Lower leg skin (tissue), 4 donors: ENCODE data around the gene SLC38A11. TPM values are rescaled to one million over a fixed set of nuclear protein-coding genes. Genes with fewer than 3 reads are reported as not detected.

Experiments
- DNase-seq, 2 donors: peaks; one replicate each; pipeline ENCODE4 v3.0.0-alpha.2; 2019; ENCODE audit warnings: low spot score in 2 of 2
- H3K4me3 ChIP-seq: fragments of 200-600 bp; sonication (generic); 2 replicates; pipeline ENCODE4 v1.5.1; 2017; ENCODE audit warnings: mild to moderate bottlenecking, low read depth; ENCODE audit not compliant: poor library complexity, severe bottlenecking
- CTCF ChIP-seq, 3 donors: fragments of 450-650 bp; IDR thresholded peaks; one replicate each; pipeline ENCODE4 v1.5.1; 2016; ENCODE audit warnings: antibody characterized with exemption in 3 of 3, mild to moderate bottlenecking in 3 of 3, moderate library complexity in 2 of 3
- POLR2A ChIP-seq, 2 donors: fragments of 450-650 bp; IDR thresholded peaks; one replicate each; pipeline ENCODE4 v1.6.1; 2016 to 2017; ENCODE audit warnings: antibody characterized with exemption in 2 of 2, mild to moderate bottlenecking in 1 of 2, moderate library complexity in 1 of 2
- WGBS, 2 donors: methylation state at CpG; one replicate each; pipeline ENCODE4 v1.1.5; 2018; 5-methylcytosine and 5-hydroxymethylcytosine counted together
- intact Hi-C: fragments of 100-400 bp; cut with DNase I; formaldehyde crosslinking; loops from one replicate; pipeline ENCODE4 v1.15.0; 2023; ENCODE audit warnings: low total_unique reads
- total RNA-seq, 4 donors: library from RNA; depleted of rRNA; stranded (reverse); fragments of >200 nt; gene quantifications; one replicate each; pipeline ENCODE4 v1.1.0, GENCODE V29; 2016

Gene SLC38A11
- total RNA-seq, 4 donors from 2014 or later: 0.32 to 2.9 (median 0.52) TPM; not detected in 1

- intact Hi-C loops: no loop called here
- 46 to 54% methylated on average over 2 of the region's 2 CpGs for WGBS, 2 donors
- TF ChIP-seq POLR2A (IDR thresholded peaks at IDR 0.05) (no peak), CTCF (IDR thresholded peaks at IDR 0.05) (no peak)
- DNase-seq: no peak
- H3K4me3 ChIP-seq: no peak overlapping the region
These were observed 107.2 kb downstream of the SLC38A11 start for GRCh38 chr2:164847981-164848741.

GRCh38 chr2:164847291-164847690, 108.0 kb downstream of the SLC38A11 start:
- WGBS, 2 donors: 57 to 70% methylated on average over 4 of the region's 4 CpGs
- TF ChIP-seq CTCF (IDR thresholded peaks at IDR 0.05): no peak
- TF ChIP-seq POLR2A (IDR thresholded peaks at IDR 0.05): no peak
- intact Hi-C loops: no loop called here

GRCh38 chr2:164846276-164846675, 109.0 kb downstream of the SLC38A11 start:
- TF ChIP-seq CTCF (IDR thresholded peaks at IDR 0.05): no peak
- TF ChIP-seq POLR2A (IDR thresholded peaks at IDR 0.05): no peak
- WGBS, 2 donors: 90 to 95% methylated on average over 2 of the region's 2 CpGs
- H3K4me3 ChIP-seq: no peak overlapping the region
- intact Hi-C loops: no loop called here
- DNase-seq: no peak

More at GRCh38 chr2:164847291-164847690, 108.0 kb downstream of the SLC38A11 start:
- no peak for DNase-seq
- H3K4me3 ChIP-seq: no peak overlapping the region

Other genes with a start within 250 kb of the SLC38A11 start
- gene COBLL1, start 113.7 kb downstream of the SLC38A11 start, total RNA-seq: 10 to 100 TPM; 43.2 to 97.3 (median 68.6) TPM
- under 1 TPM; 0.11 to 0.78 (median 0.26) TPM for gene SCN3A, start 248.5 kb upstream of the SLC38A11 start, total RNA-seq